Measurements from ENCODE around the gene UTS2R. TPM values are rescaled to one million over a fixed set of nuclear protein-coding genes. Genes with fewer than 3 reads are reported as not detected.
"Not testable (repeated sequence)": the region's sequence is repeated elsewhere in the genome, so short reads cannot be mapped to it uniquely, and the experiment has no call there.

UTS2R gene
- total RNA-seq, 1 donor from 2014 or later, result not detected

DNA sequence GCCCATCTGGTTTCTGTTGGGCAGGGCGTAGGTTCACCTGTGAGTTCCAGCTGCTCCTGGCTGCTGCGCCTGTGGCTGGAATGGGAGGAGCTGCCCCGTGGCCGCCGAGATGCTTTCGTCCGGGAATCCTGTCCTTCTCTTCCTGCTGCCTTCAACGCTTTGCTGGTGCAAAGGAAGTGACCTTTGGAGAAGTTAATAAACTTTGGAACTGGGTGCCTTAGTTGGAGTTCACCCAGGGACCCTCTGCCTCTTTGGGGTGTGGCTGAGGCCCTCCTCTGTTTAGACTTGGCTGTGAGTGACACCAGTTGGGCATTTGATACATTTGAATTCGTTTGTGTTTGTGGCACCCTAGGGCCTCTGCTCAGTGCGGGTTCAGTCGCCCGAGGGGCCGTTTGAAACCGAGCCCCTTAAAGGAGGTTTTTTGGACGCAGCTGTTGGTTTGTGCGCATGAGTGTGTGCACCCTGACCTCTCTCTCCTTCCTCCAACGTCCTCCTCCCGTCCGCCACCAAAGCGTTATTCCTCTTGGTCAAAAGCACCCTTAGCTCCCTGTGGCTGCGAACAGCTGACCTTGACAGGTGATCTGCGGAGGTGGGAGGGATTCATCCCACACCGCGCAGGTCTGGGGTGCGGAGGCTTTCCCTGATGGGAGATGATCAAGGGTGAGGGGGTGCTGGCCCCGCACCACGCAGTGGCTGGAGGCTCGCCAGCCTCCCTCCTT lies 29.0 kb upstream of the UTS2R start:
- H3K36me3 Mint-ChIP-seq (ENCODE audit: low read depth), result no peaks in the 10 kb centered on the region
- no peak overlapping the region for H3K27ac Mint-ChIP-seq
- no peak overlapping the region for H3K4me3 Mint-ChIP-seq (ENCODE audit: low read depth)
- intact Hi-C loops (cut with micrococcal nuclease), result no loop called here
- H3K9me3 Mint-ChIP-seq, result no peaks in the 10 kb centered on the region
- H3K27me3 Mint-ChIP-seq (ENCODE audit: low read depth), result peaks cover 8% of the 10 kb centered on the region
- peaks cover 6% of the 10 kb centered on the region for H3K4me1 Mint-ChIP-seq (ENCODE audit: low read depth)
- no peak for DNase-seq (ENCODE audit: low spot score)

DNA sequence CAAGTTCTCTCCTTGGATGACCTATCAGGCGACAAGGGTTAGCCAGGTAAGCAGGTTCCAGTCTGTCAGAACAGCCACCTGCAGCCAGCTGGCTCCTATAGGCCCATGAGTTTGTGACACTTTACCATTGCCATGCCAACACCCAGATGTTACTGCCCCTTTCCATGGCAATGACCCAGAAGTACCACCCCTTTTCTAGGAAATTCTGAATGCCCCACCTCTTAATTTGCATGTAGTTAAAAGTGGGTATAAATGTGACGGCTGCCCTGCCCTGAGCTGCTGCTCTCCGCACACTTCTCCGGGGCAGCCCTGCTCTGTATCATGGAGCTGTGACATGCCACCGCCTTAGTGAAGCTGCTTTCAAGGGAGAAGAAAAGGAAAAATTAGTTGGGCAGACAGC lies 28.0 kb upstream of the UTS2R start:
- Mint-ChIP-seq H3K27me3 (ENCODE audit: low read depth) (peaks cover 8% of the 10 kb centered on the region), H3K27ac (no peak overlapping the region), H3K4me3 (ENCODE audit: low read depth) (no peak overlapping the region), H3K9me3 (no peaks in the 10 kb centered on the region), H3K4me1 (ENCODE audit: low read depth) (peaks cover 6% of the 10 kb centered on the region), H3K36me3 (ENCODE audit: low read depth) (no peaks in the 10 kb centered on the region)
- DNase-seq (ENCODE audit: low spot score), result no peak
- intact Hi-C loops (cut with micrococcal nuclease), result no loop called here

DNA sequence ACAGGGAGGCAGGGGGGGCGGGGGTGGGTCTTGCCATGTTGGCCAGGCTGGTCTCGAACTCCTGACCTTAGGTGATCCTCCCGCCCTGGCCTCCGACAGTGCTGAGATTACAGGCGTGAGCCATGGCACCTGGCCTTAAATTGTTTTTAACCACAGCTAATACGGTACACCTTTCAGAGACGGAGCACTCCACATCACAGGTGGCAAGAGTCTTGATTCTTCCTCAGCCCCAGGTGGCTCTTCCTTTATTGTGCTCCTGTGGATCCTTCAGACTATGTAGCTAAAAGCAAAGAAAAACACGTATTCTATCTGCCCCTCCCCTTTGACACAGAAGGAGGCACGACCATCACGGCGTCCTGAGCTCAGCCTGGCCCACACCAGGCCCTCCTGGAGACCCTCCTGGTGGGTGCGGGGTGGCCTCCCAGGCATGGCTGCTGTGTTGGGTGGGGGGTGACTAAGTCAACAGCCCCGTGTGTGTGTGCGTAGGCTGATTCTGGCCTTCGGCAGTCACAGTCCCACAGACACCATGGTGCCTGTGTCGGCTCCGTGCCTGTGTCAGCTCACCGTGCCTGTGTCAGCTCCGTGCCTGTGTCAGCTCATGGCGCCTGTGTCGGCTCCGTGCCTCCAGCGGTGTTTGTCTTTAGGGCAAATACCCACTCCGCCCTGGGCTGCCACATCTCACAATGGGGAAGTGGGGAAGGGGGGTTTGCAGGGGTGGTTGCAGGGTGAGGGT lies 27.2 kb upstream of the UTS2R start:
- intact Hi-C loops (cut with micrococcal nuclease), result no loop called here
- no peak overlapping the region for H3K4me3 Mint-ChIP-seq (ENCODE audit: low read depth)
- H3K36me3 Mint-ChIP-seq (ENCODE audit: low read depth), result no peaks in the 10 kb centered on the region
- H3K27ac Mint-ChIP-seq, result no peak overlapping the region
- H3K9me3 Mint-ChIP-seq, result no peaks in the 10 kb centered on the region
- H3K4me1 Mint-ChIP-seq (ENCODE audit: low read depth), result peaks cover 6% of the 10 kb centered on the region
- no peak for DNase-seq (ENCODE audit: low spot score)
- H3K27me3 Mint-ChIP-seq (ENCODE audit: low read depth), result peaks cover 8% of the 10 kb centered on the region

DNA sequence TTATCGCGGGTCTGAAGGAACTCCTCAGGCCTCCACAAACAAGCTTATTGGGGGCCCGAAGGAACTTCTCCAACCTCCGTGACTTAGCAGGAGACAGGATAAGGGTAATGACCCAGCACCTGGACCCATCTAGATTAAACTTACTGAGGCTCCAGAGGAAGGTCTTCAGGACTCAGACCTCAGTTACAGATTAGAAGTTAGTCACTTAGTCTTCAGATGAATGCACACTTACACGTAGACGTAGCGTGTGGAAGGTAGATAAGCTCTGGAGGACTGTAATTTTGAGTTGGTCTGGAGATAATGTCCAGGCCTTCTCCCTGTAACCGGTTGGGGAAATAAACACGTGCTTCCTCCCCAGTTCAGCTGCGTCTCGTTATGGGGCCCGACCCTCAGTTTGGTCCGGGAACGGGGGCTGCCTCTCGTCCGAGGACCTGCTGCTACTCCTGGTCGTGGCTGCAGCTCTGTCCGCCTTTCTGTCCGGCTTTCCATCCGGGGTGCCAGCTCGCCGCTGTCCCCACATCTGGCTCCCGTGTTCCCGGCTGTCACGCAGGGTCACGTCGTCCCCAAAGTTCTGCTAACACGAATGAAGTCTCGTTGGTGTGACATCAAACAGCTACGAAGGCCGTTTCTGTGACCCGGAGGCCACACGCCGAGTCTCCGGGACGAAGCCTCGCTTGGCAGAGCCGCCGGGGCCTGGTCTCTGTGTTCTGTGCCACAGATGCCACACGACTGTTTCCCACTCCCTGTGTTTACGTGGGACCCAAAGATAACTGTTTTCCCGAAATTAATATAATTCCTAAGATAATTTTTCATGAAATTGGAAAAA lies 26.2 kb upstream of the UTS2R start:
- Mint-ChIP-seq H3K4me3 (ENCODE audit: low read depth) (no peak overlapping the region), H3K27me3 (ENCODE audit: low read depth) (peaks cover 10% of the 10 kb centered on the region), H3K9me3 (no peaks in the 10 kb centered on the region), H3K4me1 (ENCODE audit: low read depth) (peaks cover 6% of the 10 kb centered on the region), H3K36me3 (ENCODE audit: low read depth) (no peaks in the 10 kb centered on the region), H3K27ac (no peak overlapping the region)
- intact Hi-C loops (cut with micrococcal nuclease), result no loop called here
- no peak for DNase-seq (ENCODE audit: low spot score)

DNA sequence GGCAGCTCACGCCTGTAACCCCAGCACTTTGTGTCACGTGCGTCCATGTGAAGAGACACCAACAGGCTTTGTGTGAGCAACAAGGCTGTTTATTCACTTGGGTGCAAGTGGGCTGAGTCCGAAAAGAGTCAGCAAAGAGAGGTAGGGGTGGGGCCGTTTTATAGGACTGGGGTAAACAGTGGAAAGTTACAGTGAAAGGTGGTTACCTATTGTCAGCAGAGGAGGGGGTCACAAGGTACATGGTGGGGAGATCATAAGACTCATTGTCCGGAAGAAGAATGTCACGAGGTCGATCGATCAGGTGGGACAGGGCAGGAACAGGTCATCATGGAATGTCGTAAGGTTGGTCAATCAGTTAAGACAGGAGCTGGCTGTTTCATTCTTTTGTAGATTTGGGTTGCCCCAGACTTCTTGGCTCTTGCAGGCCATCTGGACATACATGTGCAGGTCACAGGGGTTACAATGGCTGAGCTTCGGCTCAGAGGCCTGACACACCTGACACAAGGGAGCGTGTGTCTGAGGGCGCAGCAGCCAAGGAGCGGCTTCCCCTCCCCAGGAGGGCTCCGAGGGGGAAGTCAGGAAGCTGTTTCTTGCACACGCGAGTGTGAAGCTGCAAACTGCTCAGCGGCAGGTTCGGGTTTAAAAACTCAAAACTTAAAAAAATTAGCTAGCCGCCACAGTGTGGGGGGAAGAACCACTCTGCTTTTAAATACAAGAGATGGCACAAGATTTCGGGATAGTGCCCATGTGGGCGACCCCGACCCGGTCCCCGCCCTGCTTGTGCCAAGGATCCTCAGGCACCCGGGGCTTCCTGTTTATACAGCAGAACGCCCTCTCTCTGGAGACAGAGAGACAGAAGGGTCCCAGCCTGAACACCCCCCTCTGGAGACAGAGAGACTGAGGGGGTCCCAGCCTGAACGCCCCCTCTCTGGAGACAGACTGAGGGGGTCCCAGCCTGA lies 24.9 kb upstream of the UTS2R start:
- Mint-ChIP-seq H3K9me3 (no peaks in the 10 kb centered on the region), H3K36me3 (ENCODE audit: low read depth) (no peaks in the 10 kb centered on the region), H3K4me1 (ENCODE audit: low read depth) (peaks cover 6% of the 10 kb centered on the region), H3K27ac (no peak overlapping the region), H3K27me3 (ENCODE audit: low read depth) (peaks cover 10% of the 10 kb centered on the region), H3K4me3 (ENCODE audit: low read depth) (no peak overlapping the region)
- intact Hi-C loops (cut with micrococcal nuclease), result no loop called here
- DNase-seq (ENCODE audit: low spot score), result no peak

DNA sequence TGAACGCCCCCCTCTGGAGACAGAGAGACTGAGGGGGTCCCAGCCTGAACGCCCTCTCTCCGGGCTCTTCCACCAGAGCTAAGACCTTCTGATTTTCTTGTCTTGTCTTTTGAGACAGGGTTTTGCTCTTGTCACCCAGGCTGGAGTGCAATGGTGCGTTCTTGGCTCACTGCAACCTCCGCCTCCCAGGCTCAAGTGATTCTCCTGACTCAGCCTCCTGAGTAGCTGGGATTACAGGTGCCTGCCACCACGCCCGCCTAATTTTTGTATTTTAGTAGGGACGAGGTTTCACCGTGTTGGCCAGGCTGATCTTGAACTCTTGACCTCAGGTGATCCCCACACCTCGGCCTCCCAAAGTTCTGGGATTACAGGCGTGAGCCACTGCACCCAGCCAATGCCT lies 23.6 kb upstream of the UTS2R start:
- H3K9me3 Mint-ChIP-seq; H3K4me1 Mint-ChIP-seq (ENCODE audit: low read depth); H3K27ac Mint-ChIP-seq; intact Hi-C loops (cut with micrococcal nuclease); H3K36me3 Mint-ChIP-seq (ENCODE audit: low read depth); H3K4me3 Mint-ChIP-seq (ENCODE audit: low read depth); DNase-seq (ENCODE audit: low spot score): not testable (repeated sequence)
- peaks cover 10% of the 10 kb centered on the region for H3K27me3 Mint-ChIP-seq (ENCODE audit: low read depth)

DNA sequence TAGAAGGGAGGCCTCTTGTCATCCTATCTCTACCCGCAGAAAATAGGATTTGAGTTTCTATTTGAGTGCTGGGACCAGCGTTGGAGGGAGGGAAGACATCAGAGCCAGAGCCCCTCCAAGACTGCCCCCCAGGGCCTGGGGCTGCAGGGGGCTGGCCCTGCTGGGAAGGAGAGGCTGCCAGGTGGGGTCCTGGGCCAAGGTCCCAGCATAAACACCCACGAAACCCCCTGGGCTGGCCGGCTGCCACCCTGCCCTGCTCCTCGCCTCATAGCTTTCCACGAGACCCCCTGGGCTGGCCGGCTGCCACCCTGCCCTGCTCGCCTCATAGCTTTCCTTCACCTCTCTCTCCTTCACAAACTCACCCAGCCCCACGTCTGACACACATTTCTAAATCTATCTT lies 23.1 kb upstream of the UTS2R start:
- H3K36me3 Mint-ChIP-seq (ENCODE audit: low read depth), result no peaks in the 10 kb centered on the region
- no peaks in the 10 kb centered on the region for H3K9me3 Mint-ChIP-seq
- no peak overlapping the region for H3K27ac Mint-ChIP-seq
- intact Hi-C loops (cut with micrococcal nuclease), result no loop called here
- H3K4me3 Mint-ChIP-seq (ENCODE audit: low read depth), result no peak overlapping the region
- peaks cover 10% of the 10 kb centered on the region for H3K4me1 Mint-ChIP-seq (ENCODE audit: low read depth)
- H3K27me3 Mint-ChIP-seq (ENCODE audit: low read depth), result peaks cover 10% of the 10 kb centered on the region
- DNase-seq (ENCODE audit: low spot score), result no peak

DNA sequence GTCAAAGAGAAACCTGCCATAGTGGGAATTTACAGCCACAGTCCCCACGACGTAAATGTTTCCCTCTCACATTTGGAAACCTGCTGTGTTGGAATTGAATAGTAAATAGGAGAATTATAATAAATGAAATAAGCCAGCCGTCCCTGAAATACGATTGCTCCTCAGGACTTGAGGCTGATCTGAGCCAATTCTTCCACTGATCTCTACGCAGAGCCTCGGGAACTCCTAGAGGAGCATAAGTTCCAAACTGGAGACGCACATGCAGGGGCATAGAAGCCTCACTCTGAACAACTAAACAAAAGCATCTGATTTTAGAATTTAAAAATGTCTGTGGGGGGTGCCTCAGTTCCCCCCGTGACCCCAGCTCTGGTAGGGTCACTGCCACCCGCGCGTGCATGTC lies 22.7 kb upstream of the UTS2R start:
- intact Hi-C loops (cut with micrococcal nuclease), result no loop called here
- Mint-ChIP-seq H3K27me3 (ENCODE audit: low read depth) (peaks cover 8% of the 10 kb centered on the region), H3K27ac (no peak overlapping the region), H3K9me3 (no peaks in the 10 kb centered on the region), H3K4me3 (ENCODE audit: low read depth) (no peak overlapping the region), H3K36me3 (ENCODE audit: low read depth) (no peaks in the 10 kb centered on the region), H3K4me1 (ENCODE audit: low read depth) (peaks cover 10% of the 10 kb centered on the region)
- DNase-seq (ENCODE audit: low spot score), result no peak

DNA sequence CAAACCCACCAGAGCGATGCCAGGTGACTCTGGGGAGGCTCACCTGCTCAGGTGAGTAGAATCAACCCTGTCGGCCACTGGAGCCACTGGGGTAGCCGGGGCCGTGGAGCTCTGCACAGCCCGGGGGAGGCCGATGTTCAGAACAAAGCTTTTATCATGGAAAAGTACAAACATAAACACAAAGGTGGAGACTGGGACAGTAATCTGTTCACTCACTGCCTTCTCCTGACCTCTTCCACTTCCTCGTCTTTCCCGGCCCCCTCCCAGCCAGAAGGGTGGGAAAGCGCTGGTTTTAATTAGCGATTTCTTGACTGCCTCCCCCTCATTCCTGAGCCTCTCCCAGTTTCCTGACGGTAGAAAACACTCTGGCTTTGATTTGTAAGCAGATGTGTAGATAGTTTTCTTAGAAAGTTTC lies 22.3 kb upstream of the UTS2R start:
- peaks cover 10% of the 10 kb centered on the region for H3K4me1 Mint-ChIP-seq (ENCODE audit: low read depth)
- no peaks in the 10 kb centered on the region for H3K36me3 Mint-ChIP-seq (ENCODE audit: low read depth)
- peaks cover 8% of the 10 kb centered on the region for H3K27me3 Mint-ChIP-seq (ENCODE audit: low read depth)
- intact Hi-C loops (cut with micrococcal nuclease), result no loop called here
- no peaks in the 10 kb centered on the region for H3K9me3 Mint-ChIP-seq
- H3K27ac Mint-ChIP-seq, result no peak overlapping the region
- DNase-seq (ENCODE audit: low spot score), result no peak
- H3K4me3 Mint-ChIP-seq (ENCODE audit: low read depth), result no peak overlapping the region

DNA sequence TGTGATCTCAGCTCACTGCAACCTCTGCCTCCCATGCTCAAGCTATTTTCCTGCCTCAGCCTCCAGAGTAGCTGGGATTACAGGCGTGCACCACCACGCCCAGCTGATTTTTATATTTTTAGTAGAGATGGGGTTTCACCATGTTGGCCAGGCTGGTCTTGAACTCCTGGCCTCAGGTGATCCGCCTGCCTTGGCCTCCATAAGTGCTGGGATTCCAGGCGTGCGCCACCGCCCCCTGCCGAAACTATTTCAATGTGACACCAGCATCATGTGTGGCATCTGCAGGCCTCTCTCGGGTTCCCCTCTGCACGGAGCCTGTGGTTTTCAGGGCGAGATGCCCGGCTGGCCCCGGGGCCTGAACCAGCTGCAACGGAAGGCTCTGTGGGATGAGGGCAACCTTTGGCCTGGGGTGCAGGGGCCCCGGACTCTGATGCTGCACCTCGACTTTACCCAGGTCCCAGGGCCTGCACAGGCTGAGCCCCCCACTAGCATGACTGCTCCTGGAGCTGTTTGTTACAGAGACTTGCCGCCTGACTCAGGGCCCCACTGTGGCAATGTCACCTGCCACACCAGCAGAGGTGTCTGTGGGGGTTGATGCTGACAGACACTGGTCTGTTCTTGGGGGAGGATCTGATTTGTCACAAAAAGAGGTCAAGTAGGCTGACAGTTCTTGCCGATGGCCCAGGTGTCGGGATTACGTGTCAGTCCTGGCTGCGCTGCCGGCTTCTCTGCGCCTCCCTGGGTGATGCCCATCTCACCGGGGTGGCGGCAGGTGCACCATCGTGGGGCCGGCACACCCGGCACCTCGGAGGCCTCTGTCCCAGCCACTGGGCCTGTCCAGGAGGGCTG lies 21.2 kb upstream of the UTS2R start:
- peak; percentile 37 for DNase-seq (ENCODE audit: low spot score)
- intact Hi-C loops (cut with micrococcal nuclease), result loop anchor here (1.0 to 10.0 kb wide), 2 partner anchors 68 to 424 kb away; partner anchors contain the start of genes HEXD and OGFOD3
- peaks cover 10% of the 10 kb centered on the region for H3K4me1 Mint-ChIP-seq (ENCODE audit: low read depth)
- H3K4me3 Mint-ChIP-seq (ENCODE audit: low read depth), result no peak overlapping the region
- H3K27ac Mint-ChIP-seq, result no peak overlapping the region
- no peaks in the 10 kb centered on the region for H3K36me3 Mint-ChIP-seq (ENCODE audit: low read depth)
- no peaks in the 10 kb centered on the region for H3K9me3 Mint-ChIP-seq
- H3K27me3 Mint-ChIP-seq (ENCODE audit: low read depth), result peaks cover 9% of the 10 kb centered on the region

DNA sequence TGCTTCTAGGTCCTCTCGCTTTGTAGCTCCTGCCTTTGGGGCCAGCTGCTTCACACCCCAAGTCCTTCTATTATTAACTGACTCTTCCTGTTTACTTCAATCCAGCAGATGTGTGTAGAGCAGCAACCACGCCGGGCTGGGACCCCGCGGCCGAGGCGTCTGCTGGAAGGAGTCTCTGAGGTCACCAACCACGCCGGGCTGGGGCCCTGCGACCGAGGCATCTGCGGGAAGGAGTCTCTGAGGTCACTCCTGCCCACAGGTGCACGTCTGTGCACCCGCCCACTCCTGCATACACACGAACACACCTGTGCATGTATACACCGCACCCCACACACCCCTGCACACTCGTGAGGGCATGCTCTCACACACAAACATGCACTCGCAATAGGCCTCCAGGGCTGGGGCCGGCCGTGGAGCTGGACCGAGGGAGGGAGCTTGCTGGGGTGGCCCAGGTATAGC lies 20.3 kb upstream of the UTS2R start:
- peaks cover 9% of the 10 kb centered on the region for H3K4me1 Mint-ChIP-seq (ENCODE audit: low read depth)
- no peaks in the 10 kb centered on the region for H3K36me3 Mint-ChIP-seq (ENCODE audit: low read depth)
- no peak for DNase-seq (ENCODE audit: low spot score)
- H3K4me3 Mint-ChIP-seq (ENCODE audit: low read depth), result no peak overlapping the region
- H3K27ac Mint-ChIP-seq, result no peak overlapping the region
- no peaks in the 10 kb centered on the region for H3K9me3 Mint-ChIP-seq
- intact Hi-C loops (cut with micrococcal nuclease), result loop anchor here (1.0 to 10.0 kb wide), 2 partner anchors 67 to 424 kb away; partner anchors contain the start of genes HEXD and OGFOD3
- peaks cover 10% of the 10 kb centered on the region for H3K27me3 Mint-ChIP-seq (ENCODE audit: low read depth)
